ENCODE data around the gene MIPOL1. TPM values are rescaled to one million over a fixed set of nuclear protein-coding genes. Genes with fewer than 3 reads are reported as not detected.

Gene MIPOL1
- total and polyA plus RNA-seq, 9 of the 15 experiments (the other 6 are each of a cell fraction or from before 2014, with no cell fraction given): 6.7 to 21.9 (median 12.4) TPM

GRCh38 chr14:37434867-37435266, 237.1 kb downstream of the MIPOL1 start (continued):
- TF ChIP-seq RAD21 (CRISPR knock-in tag; conservative IDR thresholded peaks at IDR 0.05 in 1 of 2, IDR thresholded peaks at IDR 0.05 in 1 of 2) (no peak), CCAR2 (IDR thresholded peaks at IDR 0.05; ENCODE audit: low read depth, low read length) (no peak), PHF8 (IDR thresholded peaks at IDR 0.05; ENCODE audit: borderline replicate concordance, low read length) (no peak), ZNF551 (CRISPR knock-in tag; IDR thresholded peaks at IDR 0.05) (no peak), SRF (CRISPR knock-in tag; IDR thresholded peaks at IDR 0.05) (no peak), NCOA6 (IDR thresholded peaks at IDR 0.05) (no peak), CTCF (IDR thresholded peaks at IDR 0.05 in 2 of 3, conservative IDR thresholded peaks at IDR 0.05 in 1 of 3; ENCODE audit: insufficient read depth in 2 of 3, low read depth in 1 of 3, low read length in 3 of 3) (no peak), ZBTB33 (CRISPR knock-in tag; IDR thresholded peaks at IDR 0.05) (no peak)

Data from K562 (cell line).